Forelimb muscle (tissue), 1 donor: ENCODE data around the gene RTRAF. TPM values are rescaled to one million over a fixed set of nuclear protein-coding genes. Genes with fewer than 3 reads are reported as not detected.

Source experiments
- DNase-seq: peaks from one replicate; pipeline ENCODE4 v3.0.0-alpha.2; 2013; ENCODE audit warnings: low read depth
- polyA plus RNA-seq: library from polyadenylated mRNA; unstranded; fragments of 120-200 nt; gene quantifications from one replicate; pipeline ENCODE4 v1.2.1, GENCODE V29; 2013; ENCODE audit not compliant: insufficient read length

The RTRAF gene
- polyA plus RNA-seq, 1 donor = 209 TPM

- DNase-seq = no peak
These were observed 4.1 kb downstream of the RTRAF start for GRCh38 chr14:51993285-51993920.

DNA sequence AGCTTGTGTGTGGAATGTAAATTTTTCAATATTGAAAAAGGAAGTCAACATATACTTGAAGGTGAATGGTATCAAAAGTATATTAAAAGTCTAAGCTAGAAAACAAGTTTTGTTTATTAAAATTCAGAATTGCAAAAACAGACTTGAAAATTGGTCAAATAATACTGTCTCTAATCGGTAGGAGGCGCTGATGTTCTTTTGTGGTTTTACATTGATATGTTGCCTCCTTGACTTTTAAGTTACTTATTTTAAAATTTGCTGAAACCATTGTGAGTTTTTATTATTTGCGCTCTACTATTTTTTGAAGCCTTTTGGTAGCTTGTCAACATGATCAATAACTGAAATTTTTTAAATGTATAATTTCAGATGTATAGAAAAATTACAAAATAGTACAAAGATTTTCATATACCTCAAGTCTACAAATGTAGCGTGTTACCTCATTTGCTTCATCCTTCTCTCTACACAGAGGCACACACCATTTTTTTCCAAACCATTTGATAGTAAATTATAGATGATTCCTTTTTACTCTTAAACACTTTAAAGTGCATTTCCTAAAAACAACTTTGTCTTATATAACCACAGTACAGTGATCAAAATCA, 6.9 kb downstream of the RTRAF start:
- DNase-seq = no peak

- no peak for DNase-seq
These were observed 9.0 kb downstream of the RTRAF start for GRCh38 chr14:51998348-51998747.

GRCh38 chr14:51999084-51999483, 9.7 kb downstream of the RTRAF start:
- no peak for DNase-seq

DNA sequence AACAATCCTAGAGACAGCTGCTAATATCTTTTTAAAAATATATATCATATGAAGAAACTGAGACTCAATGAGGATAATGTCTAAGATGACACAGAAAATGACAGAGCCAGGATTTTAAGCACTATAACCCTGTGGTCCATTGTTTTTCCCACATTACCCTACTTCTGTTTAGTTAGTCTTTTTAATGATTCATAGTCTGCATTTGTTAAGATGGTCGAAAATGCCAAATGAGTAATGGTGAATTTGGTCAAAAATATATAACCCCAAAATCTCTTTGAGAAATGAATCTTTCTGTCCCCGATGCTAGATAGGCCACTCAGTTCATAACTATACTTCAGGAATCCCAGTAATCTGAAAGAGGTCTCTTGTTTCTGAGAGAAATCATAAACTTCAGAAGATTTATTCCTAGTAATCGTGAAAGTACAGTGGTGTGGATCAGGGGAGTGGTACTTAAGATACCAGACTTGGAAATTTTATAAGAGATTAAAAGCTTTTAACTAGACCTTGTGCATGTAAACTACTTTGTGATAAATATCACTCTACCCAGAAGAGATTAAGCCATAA, 10.8 kb downstream of the RTRAF start:
- no peak for DNase-seq

GRCh38 chr14:52000696-52001095, 11.3 kb downstream of the RTRAF start:
- DNase-seq = no peak

DNA sequence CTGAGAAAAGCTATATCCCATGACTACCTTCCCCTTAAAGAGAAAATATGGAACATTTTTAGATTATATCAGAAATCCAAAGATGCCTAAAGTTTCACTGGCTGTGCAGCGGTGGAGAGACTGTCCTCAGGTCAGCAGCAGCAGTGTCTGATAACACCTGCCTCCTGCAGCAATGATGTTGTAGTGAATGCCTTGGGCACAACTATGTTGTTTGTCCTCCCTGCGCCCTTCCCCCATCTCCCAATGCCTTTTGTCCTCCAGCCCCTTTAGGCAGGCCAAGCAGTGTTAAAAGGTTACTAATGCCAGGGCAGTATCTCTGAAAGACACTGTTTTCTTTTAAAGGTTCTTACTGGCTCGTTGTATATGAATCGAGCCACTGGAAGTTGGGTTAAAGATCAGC, 13.2 kb downstream of the RTRAF start:
- no peak for DNase-seq

DNA sequence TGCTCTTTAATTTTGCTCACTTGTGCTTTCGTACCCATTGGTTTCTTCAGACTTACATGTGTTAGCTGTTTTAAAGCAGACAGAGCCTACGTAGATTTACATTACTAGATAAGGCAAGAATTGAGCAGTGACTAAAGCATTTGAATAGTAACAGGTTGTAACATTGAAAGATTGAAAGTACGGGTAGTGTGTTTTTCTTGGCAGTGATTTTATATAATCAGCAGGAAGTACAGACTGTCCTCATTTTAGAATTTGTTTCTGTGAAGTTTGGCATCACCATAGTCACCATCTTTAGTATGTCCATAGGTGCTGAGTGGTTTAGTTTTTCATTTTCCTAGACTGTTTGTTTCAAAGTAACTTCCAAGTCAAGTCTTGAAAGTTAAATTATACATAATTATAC, 14.0 kb downstream of the RTRAF start:
- DNase-seq = no peak

DNA sequence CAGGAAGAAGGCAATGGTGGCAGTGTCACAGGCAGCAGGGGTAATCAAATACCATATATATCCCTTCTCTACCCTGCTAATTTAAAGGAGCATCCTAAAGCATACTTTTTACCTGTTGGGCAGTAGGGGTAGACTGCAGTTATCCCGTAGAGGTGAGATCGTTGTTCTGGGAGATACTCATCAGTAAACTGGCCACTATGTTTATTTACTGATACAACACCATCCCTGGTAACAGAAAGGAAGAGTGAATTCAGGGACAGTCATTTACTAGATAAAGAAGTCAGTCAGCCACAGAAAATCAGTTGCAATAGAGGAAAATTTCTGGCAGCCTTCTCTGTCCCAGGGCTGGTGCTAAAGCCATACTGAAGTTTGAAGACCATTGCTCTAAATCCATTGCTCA, 16.3 kb downstream of the RTRAF start:
- no peak for DNase-seq

DNA sequence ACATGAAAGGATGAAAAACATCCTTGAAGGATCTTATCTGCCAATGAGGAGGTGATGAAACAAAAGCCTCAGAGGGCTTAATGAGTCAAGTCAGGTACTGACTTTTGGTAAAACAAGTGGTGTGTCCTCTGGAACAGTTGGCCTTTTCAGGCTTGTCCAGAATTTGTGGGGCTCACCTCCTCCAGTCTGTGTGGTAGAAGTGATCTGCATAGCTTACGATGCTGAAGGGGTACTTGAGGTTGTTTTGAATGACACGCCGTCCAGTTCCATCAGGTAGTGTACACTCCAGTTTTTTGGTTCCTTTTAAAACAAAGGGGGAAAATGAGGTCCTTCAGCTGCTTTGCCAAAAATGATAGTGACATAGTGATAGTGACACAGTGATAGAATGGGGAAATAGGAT, 17.0 kb downstream of the RTRAF start:
- DNase-seq = no peak

- no peak for DNase-seq
These were observed 17.9 kb downstream of the RTRAF start for GRCh38 chr14:52007211-52007610.

DNA sequence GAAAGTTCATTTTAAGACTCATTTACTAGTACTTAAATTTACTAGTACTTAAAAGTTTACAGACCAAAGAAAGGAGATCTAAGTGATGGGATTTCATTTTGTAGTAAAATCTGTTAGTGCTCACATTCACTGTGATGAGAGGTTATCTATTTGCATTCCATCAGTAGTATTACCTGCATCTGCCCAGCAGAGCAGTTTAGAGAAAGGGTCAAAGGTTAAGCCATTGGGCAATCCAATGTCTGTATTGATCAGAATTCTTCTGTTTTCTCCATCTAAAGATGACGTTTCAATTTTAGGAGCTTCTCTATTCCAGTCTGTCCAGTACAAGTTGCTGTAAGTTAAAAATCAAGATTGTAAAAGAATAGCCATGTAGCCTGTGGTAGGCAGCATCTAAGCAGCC, 18.3 kb downstream of the RTRAF start:
- DNase-seq = no peak

- DNase-seq = no peak
These were observed 18.8 kb downstream of the RTRAF start for GRCh38 chr14:52008136-52008535.

DNA sequence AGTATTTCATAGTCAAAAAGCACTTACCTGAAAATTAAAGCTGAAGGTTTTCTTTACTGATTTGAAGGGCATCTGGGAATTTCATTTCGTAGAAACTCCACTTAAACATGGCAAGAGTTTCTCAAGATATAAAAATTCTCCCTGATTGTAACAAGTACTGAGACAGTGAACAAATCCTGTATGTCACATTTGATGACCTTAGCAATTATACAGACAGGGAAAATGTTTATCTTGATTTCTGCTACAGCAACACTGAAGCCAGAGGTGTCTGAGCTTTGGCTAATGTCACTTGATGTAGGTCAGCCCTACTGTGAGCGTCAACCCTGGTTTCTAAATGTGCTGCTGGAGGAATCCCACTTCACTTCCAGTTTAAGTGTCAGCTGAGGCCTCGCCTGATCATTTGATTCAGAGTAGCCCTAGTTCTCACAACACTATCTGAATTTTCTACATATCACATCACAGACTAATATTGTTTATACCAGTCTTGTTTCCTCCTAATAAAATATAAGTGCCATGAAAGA, 20.9 kb downstream of the RTRAF start:
- no peak for DNase-seq

GRCh38 chr14:52011523-52011922, 22.2 kb downstream of the RTRAF start:
- no peak for DNase-seq

DNA sequence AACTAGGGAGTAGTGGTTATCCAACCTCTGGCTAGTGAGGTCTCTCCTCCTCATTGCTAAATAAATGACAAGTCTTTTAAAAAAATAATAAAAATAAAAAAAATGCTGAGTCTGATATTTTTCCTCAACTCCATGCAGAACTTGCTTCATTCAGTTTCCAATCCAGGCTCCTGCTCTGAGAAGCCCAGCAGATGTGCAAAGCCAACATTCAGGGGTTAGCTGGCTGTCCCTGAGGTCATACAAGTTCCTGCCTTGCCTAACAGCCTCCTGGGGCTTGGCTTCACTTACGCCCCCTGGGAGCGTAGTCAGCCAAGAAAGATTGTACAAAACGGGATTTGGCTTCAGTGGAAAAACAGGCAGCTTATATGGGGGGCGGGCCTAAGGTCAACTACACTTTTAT, 23.3 kb downstream of the RTRAF start:
- DNase-seq = no peak

DNA sequence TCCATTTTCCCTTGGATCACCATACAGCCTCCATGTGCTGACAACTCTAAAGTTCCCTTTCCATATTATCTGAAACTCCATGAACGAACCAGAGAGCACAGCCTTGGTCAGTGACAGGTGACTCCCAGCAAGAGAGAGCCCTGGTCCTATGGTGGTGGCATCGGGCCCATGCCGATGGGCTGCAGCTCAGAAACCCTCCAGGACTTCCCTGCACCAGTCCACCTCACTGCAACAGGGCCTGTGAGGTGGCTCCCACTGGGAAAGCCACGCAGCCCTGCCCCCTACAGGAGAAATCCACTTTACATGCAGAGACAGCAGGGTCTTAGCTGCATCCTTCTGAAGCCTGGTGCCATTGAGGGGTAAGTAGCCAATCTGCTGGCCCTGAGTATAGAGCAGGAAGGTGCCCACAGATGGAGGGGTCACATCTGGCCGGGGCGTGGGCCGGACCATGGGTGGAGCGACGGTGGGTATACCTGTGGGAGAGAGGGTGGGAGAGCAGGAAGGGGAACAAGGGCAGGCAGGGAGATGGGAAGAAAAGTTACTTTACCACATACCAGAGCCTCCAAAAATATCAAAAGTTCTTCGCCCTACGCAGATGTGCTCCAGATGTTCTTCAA, 24.7 kb downstream of the RTRAF start:
- no peak for DNase-seq

- DNase-seq = no peak
These were observed 25.4 kb downstream of the RTRAF start for GRCh38 chr14:52014601-52015267.

GRCh38 chr14:52015411-52016030, 26.2 kb downstream of the RTRAF start:
- DNase-seq = no peak

DNA sequence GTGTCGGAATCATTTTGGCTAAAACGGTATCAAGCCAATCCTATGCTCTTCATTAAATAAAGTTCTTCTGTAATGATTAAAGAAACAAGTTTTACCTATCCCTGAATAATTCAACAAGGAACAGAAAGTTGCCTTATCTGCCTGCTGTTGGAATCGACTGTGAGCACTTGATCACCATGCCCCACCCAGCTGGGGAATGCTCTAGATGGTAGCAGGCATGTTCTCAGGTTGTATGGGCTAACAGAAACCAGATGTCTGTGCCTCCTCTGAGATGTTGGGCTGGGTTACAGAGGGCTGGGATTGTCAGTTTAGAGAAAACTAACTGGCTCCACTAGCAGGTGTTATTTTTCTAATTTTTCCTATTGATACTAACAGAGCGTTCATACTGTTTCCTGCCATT, 28.9 kb downstream of the RTRAF start:
- DNase-seq = no peak

GRCh38 chr14:52018970-52019369, 29.6 kb downstream of the RTRAF start:
- DNase-seq = no peak

- no peak for DNase-seq
These were observed 30.9 kb downstream of the RTRAF start for GRCh38 chr14:52020161-52020714.
